ENCODE results near the gene ASAP2.
"Not testable (repeated sequence)": the region's sequence is repeated elsewhere in the genome, so short reads cannot be mapped to it uniquely, and the experiment has no call there.

ASAP2 gene

DNA sequence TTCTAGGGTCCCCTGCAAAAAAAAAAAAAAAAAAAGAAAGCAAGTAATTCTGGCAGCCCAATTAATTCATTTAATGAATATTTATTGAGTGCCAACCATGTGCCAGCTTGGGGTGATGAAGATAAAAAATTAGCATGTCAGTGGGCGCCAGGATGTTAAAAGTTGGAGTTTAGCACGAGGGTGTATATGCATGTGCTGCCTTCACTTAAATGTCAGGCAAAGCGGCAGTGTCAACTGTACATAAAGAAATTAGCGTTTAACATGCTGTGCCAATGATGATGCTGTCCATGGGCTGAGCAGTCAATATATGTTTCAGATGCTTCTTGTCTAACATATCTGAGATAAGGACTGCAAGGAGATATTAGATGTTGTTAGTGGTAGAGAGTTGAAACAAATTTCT lies 49.5 kb downstream of the ASAP2 start:
- DNase-seq = no peak

DNA sequence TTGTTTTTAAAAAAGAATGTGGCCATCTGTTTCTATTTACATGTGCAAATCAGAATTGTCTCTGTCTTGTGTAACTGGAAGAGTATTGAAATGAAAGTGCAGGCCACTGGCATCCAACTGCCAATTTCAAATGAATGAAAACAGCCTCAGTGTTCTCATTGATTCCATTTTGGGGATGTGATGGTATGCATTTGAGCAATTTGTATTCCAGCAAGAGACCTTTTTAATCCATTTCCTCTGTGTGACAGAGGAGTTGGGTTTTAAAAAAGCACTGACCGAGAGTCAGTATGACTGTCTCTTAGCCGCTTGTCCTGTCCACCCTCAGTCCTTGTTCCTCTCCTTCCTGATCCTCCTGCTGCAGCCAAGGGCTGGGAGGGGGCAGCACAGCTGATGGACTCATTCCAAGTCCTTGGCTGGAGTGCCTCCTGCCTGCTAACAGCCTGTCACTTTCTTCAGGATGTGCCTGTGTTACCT lies 50.0 kb downstream of the ASAP2 start:
- no peak for DNase-seq

DNA sequence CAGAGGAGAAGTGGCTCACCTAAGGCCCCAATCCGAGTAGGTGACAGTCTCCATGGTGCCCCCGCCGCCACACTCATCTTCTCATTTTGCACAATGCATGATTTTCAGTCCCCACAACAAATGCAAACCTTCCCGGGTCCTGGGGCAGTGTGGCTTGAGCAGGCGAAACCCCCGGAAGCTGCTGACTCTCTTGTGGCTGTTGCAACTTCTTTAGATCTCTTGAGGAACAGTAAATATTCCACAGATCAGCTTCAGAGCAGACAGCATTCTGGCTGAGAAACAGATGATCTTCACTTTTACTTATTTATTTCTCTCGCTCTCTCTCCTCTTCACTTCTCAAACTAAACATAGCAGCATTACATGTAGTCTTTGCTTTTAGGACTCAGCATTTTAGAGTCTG lies 51.9 kb downstream of the ASAP2 start:
- no peak for DNase-seq

DNA sequence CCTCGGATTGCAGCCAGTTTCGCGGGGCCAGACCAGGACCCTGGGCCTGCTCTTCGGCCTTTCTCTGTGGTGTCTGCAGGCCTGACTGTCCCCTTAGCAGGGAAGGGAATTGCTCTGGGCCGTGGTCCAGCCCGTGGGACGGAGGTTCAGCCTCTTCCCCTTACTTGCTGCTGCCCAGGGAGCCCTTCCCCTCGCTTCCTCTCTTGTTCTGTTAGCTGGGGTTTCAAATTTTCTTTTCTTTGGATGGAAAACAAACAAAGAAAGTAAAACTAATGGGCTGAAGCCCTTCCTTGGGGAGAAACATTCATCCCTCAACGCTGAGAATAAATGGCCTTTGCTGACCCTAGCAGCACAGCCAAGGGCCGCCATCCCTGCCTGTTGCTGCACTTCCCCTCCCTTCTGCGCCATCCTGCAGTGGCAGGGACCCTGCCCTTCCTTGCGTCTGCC lies 52.4 kb downstream of the ASAP2 start:
- DNase-seq = no peak

DNA sequence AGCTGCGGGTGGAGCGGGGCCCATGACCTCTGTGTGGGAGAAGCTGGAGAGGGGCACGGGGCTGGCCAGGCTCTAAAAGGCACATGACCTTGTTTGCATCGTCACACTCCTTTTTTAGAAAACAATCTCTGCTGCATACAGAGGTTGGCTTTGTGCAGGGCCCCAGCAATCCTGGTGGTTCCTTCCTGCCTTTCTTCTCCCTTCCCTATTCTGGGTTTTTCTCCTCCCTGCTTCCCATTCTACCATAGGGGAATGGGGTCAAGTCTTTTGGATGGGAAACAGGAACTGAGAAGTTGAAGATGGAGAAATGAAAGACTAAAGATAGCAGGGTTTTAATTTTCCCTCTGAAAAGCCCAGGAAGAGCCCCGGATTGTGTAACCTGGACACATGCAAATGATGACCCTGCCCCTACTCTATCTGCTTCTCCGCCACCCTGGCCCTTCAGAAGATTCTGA lies 53.9 kb downstream of the ASAP2 start:
- no peak for DNase-seq

DNA sequence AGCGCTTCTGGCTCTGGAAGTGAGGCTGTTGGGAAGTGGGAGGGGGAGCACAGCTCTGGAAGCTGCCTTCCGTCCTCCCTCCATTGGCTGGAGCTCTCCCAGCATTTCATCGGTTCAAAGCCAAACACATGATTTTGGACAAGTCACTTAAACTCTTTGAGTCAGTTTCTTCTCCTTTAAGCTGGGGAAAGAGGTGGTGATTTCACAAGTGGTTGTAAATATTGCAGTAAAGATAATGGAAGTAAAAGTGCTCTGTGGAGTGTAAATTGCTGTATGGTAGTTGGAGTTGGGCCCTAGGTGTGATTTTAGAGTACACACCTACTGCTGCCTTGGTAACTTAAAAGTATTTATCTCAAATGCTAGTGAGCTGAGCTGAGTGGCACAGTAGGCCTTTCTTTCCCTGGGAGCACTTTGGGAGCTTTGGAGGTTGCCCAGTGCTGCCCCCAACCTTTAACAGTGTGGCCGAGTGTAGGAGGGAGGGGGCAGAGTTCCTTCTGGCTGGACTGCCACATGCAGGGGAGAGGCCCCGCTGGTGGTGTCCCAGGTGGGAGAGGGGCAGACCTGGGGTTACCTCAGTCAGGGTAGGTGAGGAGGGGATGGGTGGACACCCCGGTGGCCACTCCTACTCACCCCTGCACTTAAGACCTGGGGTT lies 54.7 kb downstream of the ASAP2 start:
- no peak for DNase-seq

DNA sequence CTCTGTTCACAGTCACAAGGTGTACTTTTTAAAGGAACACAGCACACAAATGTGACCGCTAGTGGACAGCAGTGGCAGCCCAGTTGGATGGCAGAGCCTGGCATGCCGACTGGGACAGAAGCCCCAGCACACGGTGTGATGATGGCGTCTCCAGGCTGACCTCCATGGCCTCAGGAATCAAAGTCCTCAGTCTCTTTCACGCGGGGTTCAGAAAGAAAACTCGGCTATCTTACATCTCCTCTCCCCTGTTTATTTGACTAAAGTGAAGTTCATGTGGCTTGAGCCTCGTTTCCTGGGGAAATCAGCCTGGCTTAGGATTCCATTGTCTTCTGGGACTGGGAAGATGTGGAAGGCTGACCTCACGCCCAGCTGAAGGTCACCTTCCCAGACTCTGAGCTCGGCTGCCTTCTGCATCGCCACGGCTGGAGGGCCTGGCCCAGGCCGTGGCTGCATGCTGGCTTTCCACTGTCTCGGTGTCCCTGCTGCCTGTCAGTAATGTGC lies 56.1 kb downstream of the ASAP2 start:
- no peak for DNase-seq

DNA sequence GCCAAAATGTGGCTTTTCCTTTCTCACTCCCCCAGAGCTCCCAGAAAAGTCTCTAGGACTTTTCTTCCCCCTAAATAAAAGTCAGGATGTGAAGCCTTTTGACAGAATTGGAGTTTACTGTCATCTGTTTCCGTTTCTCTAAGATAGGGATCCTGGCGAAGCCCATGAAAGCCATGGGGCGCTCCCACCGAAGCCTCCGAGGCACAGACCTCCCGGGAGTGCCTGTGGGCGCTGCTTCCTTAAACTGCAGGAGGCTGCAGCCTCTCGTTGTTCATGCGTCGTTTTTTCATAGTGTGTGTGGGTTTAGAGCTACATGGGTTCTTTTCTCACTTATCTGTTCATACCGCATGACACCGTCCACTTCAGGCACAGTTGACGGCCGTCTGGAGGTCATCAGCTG lies 56.8 kb downstream of the ASAP2 start:
- no peak for DNase-seq

DNA sequence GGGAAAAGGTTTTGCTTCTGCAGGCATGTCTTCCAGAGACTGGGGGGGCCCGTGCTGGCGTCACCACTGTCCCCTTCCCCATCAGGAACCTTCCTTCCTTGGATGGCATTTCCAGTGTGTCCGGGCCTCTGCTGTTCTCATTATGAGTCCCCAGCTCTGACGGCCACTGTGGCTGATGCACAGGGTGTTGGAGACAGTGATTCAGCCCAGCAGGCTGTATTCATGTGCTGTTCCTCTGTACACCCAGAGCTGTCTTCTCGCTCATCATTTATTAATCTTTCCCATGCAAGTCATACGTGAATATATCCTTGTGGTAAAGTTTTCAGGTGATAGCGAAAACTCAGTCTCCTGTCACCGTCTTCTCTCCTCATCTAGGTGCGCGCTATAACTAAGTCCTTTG lies 57.7 kb downstream of the ASAP2 start:
- DNase-seq = no peak

DNA sequence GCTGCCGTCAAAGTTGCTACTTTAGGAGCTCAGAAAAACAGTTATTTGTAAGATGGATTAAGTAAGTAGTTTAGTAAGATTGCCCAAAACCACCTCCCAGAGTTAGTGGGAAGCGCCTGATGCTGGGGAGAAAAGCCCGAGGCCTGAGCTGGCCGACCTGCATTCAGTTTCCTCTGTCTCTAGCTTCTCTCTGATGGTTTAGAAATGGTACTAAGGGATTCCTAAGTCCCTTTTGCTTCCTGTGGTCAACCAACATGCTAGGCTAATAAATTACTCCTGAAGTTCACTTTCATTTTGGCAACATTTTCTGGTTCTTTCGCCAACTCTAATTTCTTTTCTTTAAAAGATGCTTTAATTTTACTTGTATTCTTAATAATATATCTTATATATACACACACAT lies 60.1 kb downstream of the ASAP2 start:
- no peak for DNase-seq

DNA sequence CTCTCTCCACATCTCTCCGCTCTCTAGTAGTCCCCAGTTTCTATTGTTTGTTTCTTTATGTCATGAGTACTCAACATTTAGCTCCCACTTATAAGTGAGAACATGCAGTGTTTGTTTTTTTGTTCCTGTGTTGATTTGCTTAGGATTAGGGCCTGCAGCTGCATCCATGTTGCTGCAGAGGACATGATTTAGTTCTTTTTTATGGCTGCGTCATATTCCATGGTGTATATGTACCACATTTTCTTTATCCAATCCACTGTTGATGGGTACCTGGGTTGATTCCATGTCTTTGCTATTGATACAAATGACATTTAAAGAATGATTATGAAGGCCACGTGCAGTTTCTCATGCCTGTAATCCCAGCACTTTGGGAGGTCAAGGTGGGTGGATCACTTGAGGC lies 60.7 kb downstream of the ASAP2 start:
- not testable (repeated sequence) for DNase-seq

DNA sequence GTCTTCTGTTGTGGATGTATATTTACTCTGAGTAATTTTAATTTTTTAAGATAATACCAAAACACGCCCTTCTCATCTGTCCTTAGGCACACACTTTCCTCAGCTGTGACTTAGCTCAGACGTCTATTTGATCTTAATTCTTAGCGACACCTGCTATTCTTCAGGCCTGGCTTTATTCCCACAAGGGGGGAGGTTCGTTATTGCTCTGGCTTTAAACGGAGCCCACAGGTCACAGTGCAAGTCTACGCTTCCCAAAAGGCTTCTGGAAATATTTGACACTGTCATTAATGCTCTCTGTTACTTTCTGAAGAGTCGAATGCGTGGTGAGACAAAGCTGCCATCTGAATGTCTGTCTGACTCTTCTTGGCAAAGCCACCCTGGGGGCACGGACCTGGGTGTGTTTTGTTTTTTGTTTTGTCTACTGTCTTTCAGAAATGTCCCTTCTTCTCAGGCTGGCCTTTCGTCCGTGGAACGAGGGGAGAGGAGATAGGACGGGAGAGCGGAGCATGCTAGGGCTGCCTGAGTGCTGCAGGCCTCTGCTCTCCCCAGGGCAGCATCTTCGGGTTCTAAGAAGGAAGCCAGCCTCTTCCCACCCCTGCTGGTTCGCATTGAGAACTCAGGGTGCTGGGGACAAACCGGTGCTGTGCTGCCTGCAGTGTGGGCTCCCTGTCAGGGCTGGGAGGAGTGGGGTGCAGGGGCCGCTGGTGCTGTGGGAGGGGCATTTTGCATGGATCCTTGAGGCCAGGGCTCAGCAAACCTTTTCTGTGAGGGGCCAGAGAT lies 61.9 kb downstream of the ASAP2 start:
- no peak for DNase-seq

DNA sequence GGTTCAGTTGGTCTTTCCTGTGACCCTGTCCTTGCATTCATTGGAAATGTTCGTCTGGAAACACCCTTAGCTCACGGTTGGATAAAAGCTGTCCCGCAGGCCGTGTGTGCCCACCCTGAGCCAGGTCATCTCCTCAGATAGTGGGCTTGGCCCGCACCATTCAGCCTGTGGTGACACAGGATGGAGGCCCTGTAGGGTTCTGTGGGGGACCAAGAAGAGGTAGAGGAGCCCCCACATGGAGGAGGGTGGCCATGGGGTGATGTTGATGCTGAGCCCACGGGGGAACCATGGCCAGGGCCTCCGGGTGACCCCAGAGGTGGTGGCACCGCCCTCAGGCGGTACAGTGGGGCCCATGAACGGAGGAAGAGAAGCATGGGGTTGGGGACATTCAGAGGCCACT lies 62.7 kb downstream of the ASAP2 start:
- DNase-seq = no peak

DNA sequence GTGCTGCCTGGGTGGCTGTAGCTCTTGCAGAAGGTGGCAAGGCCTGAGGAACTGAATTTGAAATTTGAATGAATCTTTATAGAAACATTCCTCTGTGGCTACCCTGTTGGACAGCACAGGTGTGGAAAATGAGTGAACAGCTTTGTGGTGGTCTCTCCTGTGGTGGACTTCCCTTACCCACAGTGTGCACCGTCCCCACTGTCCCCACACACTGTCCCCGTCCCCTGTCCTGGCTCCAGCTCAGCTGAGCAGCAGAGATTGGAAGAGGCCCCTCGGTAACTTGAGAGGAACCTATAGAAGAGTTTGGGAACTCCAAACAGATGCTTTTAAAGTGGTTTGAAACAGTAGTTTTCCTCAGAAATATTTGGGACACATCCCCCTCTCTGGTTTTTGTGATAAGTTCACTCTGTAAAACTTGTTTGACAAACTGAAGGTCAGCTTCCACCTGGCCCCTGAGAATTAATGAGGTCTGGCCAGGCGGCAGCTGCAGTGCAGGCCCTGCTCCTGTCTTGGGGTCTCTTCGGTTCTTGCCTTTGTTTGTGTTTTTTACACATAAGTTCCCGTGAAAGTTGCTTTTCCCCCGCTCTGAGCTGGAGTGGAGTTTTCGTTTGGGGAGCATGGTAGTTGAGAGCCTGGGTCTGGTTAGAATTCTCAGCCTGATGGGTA lies 63.2 kb downstream of the ASAP2 start:
- no peak for DNase-seq

DNA sequence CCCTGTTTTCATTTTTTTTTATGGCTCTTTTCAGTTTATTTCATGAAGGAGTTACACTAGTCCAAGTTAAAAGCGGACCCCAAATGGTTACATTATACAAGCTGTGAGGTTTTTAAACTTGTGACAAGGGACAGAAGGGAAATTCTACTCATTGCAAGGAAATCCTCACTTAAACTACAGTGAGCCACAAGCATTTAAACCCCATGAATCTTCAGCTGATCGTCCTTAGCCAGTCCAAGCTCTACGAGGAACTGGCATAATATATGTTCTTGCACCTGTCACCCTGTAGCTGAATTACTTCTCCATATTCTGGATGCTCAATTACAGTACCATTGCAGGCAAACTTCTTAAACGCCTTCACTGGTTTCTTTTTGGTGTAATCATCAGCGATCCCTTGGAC lies 64.5 kb downstream of the ASAP2 start:
- no peak for DNase-seq

DNA sequence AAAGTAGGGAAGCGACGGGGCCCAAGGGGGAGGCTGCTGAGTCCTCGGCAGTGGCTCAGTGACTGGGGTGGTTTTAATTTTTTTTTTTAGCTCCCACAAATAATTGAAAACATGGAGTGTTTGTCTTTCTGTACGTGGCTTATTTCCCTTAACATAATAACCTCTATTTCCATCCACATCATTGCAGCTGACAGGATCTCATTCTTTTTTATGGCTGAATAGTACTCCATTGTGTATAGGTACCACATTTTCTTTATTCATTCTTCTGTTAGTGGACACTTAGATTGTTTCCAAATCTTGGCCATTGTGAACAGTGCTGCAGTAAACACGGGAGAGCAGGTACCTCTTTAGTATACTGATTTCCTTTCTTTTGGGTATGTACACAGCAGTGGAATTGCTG lies 65.1 kb downstream of the ASAP2 start:
- DNase-seq = no peak

DNA sequence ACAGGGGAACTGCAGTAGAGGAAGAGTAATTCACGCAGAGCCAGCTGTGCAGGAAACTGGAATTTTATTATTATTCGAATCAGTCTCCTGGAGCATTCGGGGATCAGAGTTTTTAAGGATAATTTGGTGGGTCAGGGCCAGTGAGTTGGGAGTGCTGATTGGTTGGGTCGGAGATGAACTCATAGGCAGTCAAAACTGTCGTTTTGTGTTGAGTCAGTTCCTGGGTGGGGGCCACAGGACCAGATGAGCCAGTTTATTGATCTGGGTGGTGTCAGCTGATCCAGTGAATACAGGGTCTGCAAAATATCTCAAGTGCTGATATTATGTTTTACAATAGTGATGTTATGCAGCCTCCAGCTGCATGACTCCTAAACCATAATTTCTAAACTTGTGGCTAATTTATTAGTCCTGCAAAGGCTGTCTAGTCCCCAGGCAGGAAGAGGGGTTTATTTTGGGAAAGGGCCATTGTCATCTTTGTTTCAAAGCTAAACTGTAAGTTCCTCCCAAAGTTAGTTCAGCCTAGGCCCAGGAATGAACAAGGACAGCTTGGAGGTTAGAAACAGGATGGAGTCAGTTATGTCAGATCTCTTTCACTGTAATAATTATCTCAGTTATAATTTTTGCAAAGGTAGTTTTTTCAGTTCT lies 67.0 kb downstream of the ASAP2 start:
- DNase-seq = no peak

DNA sequence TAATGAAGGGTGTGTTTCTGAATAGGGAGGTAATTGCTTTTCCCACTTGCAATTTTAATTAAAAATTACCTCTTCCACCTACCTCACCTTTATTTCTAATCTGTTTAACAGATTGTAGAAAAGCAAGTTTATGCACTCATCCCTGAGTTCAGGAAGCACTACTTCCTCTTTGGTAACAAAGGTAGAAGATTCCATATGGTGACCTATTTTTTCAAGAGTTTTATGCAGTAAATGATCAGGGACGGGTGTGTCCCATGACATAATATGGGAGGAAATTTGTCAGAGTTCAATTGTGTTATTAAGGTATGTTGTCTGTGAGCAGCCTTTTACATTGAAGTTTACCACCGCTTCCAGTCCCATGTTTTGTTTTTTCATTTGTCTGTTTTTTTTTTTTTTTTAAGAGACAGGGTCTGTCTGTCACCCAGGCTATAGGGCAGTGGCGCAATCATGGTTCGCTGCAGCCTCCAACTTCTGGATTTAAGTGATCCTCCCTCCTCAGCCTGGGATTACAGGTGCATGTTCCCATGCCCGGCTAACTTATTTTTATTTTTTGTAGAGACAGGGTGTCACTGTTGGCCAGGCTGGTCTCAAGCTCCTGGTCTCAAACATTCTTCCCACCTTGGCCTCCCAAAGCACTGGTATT lies 68.2 kb downstream of the ASAP2 start:
- no peak for DNase-seq

DNA sequence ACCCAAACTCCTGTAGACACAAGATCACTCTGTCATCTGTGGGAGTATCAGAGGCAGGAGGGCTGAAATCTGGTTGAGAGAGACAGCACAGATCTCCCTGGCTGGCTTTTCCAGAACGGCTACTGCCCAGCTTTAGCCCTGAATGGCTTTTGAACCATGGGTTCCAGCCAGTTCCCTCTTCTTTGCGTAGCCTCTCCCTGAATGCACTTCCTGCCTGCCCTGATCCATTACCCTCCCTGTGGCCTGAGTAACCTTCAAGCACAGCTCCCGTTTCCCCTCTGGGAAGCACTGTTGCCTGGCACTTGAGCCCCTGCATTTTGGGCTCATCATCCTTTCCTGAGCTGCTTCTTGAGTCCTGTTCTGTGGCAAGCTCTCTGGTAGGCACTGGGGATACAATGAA lies 68.8 kb downstream of the ASAP2 start:
- DNase-seq = no peak

DNA sequence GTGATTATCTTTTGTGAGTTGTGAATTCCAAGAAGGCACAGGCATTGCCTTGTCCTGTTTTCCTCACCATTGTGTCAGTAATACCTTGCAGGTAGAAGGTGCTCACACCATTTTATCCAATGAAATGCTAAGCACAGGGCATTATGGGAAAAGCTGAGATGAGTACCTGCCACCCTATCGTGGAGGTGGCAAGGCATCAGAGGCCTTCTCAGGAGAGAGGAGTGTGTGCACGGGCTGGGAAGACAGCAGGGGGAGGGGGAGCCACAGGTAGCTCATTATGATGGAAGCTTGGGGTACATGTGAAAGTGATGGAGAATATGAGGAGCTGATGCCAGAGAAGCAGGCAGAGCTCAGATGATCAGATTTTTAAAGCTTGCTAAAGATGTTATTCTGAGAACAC lies 69.5 kb downstream of the ASAP2 start:
- no peak for DNase-seq

DNA sequence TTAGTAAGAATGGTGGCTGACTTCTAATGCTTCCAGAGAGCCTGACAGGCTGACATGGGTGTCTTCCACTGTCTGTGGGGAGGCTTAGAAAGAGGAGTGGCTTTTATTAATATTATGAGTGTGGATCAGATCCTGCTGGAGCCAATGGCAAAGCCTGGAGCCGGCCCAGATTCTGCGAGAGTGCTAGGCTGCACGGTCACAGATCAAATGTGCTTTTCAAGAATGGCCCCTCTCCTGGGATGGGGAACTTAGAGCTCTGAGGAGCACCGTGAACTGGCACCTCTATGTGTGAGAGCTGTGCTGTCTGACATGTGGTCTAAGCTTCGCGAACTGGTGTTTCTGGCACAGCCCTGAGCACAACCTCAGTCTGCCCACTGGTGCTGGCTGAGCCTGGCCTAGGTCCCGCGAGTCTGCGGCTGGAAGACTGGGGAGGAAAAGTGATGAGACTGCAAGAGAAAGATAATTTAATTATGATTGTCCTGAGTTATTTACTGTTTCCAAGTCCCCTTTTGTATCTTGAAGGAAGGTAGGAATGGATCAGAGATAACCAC lies 70.4 kb downstream of the ASAP2 start:
- no peak for DNase-seq

DNA sequence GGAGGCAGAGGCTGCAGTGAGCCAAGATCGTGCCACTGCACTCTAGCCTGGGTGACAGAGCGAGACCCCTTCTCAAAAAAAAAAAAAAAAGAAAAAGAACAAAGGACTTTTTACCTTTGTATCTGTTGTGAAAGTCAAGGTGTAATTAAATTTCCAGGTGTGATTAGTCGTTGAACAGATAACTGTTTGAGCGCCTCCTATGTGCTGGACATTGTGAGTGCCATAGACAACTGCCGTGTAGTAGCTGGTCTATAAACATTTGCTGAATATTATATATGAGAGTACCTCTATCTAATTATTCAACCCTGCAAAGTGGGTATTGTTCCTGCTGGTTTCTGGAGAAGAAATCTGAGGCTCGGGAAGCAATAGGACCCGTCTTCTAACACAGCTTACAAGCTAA lies 71.8 kb downstream of the ASAP2 start:
- DNase-seq = no peak
